GM21825 (cell line): Measurements from ENCODE around the gene IFITM10.

Experiments used
- ATAC-seq: cut with Tn5 transposase; IDR thresholded peaks from one replicate; pipeline ENCODE4 v1.9.1; 2021; ENCODE audit warnings: mild to moderate bottlenecking, moderate library complexity; ENCODE audit not compliant: unreplicated experiment

IFITM10 gene

DNA sequence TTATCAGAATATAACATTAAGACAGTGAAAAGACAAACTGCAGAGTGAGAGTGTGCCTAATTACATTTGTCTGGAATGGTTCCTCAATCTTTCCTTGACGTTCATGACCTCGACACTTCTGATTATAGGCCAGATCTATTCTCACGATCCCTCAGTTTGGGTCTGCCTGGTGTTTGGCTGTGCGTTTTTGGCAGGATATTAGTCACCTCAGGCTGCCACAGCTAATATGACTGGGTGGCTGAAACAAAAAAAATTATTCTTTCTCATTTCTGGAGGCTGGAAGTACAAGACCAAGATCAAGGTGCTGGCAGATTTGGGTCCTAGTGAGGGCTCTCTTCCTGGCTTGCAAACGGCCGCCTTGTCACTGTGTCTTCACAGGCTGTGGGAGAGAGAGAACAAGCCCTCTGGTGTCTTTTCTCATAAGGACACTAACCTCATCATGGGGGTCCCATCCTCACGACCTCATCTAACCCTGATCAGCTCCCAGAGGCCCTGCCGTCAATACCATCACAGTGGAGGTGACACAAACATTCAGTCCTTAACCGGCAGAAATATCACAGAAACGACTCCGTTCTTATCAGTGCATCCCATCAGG is 23.2 kb downstream of the IFITM10 start:
- no peak for ATAC-seq

DNA sequence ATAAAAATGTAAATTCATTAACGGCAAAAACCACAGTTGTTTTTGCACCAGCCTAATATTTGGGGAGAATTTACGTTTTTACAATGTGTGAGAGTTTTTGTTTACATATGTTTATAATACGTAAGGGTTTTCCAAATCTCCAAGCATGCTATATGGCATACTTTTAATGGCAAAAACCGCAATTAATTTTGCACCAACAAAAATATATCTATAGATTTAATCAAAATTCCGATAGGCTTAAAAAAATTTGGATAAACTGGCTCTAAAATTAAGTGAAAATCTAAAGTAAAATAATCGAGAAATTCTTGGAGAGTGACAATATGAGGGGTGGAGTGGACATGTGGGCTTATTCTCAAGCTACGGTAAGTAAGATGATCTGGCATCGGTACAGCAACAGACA is 30.6 kb downstream of the IFITM10 start:
- no peak for ATAC-seq

DNA sequence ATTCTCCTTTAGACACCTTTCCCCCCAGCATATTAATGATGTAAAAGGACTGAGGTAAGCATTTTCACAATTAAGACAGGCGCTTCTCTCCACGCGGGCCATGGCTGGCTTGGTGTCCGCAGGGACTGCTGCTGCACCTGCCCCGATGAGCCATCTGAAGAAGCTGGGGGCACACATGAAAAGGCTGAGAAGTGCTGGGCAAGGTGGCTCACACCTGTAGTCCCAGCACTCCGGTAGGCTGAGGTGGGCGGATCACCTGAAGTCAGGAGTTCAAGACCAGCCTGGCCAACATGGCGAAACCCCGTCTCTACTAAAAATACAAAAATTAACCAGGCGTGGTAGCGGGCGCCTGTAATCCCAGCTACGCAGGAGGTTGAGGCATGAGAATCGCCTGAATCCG is 32.1 kb downstream of the IFITM10 start:
- no peak for ATAC-seq

- no peak for ATAC-seq
Measured at GRCh38 chr11:1717745-1718144, 32.6 kb downstream of the IFITM10 start.

DNA sequence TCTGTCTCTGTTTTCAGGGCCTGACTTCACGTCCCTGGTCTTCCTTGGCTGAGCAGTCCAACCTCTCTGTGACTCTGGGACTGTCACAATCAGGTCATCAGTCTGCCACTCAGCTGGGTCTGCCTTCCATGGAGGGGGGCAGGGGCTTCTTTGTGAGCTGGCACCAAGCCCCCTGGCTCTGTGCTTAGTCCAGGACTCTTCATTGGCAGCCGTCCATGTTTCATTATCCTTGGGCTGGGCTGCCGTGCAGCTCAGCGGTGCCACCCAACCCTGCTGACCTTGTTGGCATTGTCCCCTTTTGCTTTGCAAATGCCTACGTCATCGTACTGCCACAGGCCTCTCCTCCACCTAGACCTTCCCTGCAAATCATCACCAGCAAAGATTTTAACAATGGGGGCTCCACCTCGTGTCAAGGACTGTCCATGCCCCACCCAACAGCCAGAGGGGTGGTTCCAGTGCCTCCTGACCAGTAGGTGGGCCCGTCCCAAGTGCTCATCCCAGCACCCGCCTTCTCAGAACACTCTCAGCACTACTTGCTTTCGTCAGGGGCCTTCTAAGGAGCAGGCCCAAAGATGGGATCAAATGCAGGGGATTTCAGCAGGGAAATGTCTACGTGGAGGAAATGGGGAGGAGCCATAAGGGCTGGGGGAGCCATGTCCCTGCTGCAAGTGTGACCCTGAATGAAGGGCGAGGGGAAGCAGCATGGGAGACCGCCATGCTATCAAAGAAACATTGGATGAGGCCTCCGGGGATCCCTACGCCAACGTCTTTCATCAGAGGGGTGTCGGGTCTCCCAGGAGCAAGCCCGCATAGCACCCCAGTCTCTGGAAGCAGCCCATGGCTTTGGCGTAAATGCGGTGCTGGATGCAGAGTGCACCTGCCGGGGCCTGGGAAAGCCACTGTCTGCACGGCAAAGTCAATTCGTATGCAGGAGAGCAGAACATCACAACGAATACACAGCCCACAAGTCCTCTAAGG is 35.2 kb downstream of the IFITM10 start:
- ATAC-seq = no peak

- no peak for ATAC-seq
Measured at GRCh38 chr11:1708716-1709115, 41.7 kb downstream of the IFITM10 start.

GRCh38 chr11:1707751-1708150 is 42.6 kb downstream of the IFITM10 start:
- ATAC-seq = no peak

DNA sequence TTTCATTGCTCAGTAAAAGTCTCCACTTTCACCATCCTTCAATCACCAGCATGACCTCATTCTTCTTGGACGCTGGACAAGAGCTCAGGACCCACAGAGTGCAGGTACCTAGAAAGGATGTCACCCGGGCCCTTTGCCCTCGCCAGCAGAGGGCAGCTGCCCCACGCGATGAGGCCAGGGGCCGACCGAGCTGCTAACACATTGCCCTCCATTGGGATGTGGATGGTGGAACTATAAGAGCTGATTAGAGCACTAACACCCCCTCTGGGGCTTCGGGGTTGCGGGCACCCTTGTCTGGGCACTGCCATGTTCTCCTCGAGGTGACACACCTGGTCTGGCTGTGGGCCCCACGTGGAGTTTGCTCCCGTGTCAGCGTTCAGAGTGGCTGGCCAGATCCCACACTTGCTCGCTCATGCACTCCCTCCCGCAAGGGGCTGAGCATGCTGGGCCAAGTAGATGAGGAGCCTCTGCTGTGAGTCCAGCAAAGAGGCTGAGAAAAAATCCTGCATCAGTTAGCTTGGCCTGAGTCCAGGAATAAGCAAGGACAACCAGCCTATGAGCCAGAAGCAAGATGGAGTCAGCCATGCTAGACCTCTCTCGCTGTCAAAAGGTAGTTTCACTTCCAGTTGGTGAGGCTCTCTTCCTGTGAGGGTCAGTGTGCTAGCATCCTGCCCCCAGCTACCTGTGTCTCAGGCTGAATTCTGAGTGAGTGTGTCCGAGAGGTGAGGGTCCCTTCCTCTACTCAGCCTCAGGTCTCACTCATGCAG is 43.6 kb downstream of the IFITM10 start:
- no peak for ATAC-seq

GRCh38 chr11:1705126-1706052 is 45.0 kb downstream of the IFITM10 start:
- no peak for ATAC-seq

DNA sequence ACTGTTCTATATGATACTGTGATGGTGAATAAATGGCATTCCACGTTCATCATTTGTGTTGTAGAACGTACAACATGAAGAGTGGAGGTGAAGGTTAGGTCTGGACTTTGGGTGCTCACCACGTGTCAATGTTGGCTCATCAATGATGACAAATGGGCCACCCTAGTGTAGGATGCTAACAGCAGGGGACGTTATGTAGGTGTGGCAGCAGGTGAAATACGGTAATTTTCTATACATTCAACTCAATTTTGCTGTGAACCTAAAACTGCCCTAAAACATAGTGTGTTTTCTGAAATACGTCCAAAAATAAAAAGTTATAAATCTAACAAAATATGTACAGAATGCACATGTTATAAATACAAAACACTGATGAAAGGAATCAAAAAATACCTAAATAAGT is 47.2 kb downstream of the IFITM10 start:
- ATAC-seq = no peak

DNA sequence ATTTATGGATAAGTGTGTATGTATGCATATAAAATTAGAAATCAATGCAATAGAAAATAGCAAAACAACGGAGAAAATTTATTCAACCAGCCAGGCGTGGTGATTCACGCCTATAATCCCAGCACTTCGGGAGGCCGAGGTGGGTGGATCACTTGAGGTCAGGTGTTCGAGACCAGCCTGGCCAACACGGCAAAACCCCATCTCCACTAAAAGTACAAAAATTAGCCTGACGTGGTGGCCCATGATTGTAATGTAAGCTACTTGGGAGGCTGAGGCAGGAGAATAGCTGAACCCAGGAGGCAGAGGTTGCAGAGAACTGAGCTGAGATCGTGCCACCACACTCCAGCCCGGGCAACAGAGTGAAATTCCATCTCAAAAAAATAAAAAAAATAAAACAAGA is 47.9 kb downstream of the IFITM10 start:
- ATAC-seq = no peak

- ATAC-seq = no peak
Measured at GRCh38 chr11:1701091-1701807, 49.1 kb downstream of the IFITM10 start.

DNA sequence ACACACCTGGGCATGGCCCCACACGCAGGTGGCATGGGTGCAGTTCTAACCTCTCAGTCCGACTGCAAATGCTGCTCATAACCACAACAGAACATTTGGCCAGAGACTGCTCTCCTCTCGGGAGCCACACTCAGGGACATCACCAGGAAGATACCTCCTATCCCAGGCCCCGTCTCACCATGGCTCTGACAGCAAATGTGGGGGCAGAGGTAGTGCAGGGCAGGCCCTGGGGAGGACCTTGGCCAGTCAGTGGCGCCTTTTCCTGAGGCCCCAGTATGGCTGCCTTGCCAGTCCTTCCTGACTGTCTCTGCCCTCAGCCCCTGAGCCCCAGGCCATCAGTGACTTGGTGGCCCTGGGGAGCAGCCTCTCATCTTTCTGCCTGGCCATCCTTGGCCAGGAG is 50.6 kb downstream of the IFITM10 start:
- ATAC-seq = no peak

DNA sequence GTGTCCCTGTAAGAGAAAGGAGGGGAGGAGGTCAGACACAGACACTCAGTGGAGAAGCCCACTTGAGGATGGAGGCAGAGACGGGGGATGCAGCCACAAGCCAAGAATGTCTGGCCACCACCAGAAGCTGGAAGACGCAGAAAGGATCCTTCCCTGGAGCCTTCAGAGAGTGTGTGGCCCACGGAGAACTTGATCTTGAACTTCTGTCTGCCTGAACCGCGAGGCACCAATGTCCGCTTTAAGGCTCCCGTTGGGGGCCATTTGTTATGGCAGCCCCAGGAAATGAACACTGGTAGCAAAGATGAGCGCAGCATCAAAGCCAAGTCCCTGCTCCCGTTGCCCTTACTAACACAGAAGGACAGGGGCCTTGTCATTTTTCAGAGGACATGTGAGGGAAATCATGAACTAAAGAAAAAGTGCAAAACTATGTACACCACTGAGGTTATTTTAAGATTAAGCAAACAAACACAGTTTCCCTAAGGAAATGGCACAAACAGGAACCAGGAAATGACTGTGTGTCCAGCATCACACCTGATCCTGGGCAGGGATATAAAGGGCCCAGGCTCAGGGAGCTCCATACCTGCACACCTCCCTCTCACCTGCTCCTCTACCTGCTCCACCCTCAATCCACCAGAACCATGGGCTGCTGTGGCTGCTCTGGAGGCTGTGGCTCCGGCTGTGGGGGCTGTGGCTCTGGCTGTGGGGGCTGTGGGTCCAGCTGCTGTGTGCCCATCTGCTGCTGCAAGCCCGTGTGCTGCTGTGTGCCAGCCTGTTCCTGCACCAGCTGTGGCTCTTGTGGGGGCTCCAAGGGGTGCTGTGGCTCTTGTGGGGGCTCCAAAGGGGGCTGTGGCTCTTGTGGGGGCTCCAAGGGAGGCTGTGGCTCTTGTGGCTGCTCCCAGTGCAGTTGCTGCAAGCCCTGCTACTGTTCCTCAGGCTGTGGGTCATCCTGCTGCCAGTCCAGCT is 53.5 kb downstream of the IFITM10 start, which contains the start of gene KRTAP5-6:
Gene KRTAP5-6, plus strand, starts transcription at position 588 of the 963 bp plus-strand sequence. Its CDS starts 51 bp downstream, at position 639.
- no peak for ATAC-seq

DNA sequence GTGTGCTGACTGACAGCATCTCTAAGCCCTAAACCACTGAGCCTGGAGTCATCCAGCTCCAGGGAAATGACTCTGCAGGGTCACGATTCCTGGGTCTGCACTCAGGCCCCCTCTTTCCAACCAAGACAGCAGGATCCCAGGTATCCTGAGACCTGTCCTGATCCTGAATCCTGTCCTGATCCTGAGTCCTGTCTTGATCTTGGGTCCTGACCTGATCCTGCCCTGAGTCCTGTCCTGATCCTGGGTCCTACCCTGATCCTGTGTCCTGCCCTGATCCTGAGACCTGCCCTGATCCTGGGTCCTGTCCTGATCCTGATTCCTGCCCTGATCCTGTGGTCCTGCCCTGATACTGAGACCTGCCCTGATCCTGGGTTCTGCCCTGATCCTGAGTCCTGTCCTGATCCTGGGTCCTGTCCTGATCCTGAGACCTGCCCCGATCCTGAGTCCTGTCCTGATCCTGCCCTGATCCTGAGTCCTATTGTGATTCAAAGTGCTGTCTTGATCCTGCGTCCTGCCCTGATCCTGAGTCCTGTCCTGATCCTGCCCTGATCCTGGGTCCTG is 54.8 kb downstream of the IFITM10 start:
- ATAC-seq = no peak

DNA sequence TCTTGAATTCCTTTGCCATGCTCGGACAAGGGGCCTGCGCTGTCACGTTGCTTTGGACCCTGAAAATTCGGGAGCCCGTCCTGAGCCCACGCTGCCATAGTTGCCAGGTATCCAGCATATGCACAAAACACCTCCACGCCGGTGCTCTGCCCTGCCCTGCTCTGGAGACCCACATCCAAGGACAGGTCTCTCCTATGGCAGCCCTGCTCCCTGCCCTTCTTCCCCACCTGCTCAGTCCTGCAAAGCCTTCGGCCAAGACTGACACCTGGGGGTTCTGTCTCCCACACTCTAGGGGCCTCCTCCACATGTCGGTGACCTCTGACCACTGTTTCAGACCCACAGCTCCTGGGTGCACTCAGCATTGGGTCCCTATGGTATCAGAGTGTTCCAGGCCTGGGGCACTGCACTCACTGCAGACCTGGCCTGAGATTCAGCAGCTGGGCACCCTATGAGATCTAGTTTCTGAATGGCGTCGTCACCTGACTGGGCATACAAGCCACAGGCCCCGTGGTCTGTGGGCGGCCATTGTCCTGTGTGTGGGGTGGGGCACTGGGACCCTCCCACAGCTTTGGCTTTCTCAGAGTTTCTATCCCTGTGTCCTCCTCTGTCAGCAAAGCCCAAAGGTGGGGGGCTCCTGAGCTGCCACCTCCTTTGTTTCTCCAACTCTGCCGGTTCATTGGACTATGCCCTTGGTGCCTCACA is 55.4 kb downstream of the IFITM10 start:
- ATAC-seq = no peak

- ATAC-seq = peak; percentile 70
Measured at GRCh38 chr11:1694064-1694845, 56.1 kb downstream of the IFITM10 start.
